ENCODE measurements around the gene HOXC4. TPM values are rescaled to one million over a fixed set of nuclear protein-coding genes. Genes with fewer than 3 reads are reported as not detected.
A peak's percentile ranks its signal among the peaks of the same experiment; 100 is the strongest.

Gene HOXC4
- total RNA-seq, 1 donor from 2014 or later = not detected

DNA sequence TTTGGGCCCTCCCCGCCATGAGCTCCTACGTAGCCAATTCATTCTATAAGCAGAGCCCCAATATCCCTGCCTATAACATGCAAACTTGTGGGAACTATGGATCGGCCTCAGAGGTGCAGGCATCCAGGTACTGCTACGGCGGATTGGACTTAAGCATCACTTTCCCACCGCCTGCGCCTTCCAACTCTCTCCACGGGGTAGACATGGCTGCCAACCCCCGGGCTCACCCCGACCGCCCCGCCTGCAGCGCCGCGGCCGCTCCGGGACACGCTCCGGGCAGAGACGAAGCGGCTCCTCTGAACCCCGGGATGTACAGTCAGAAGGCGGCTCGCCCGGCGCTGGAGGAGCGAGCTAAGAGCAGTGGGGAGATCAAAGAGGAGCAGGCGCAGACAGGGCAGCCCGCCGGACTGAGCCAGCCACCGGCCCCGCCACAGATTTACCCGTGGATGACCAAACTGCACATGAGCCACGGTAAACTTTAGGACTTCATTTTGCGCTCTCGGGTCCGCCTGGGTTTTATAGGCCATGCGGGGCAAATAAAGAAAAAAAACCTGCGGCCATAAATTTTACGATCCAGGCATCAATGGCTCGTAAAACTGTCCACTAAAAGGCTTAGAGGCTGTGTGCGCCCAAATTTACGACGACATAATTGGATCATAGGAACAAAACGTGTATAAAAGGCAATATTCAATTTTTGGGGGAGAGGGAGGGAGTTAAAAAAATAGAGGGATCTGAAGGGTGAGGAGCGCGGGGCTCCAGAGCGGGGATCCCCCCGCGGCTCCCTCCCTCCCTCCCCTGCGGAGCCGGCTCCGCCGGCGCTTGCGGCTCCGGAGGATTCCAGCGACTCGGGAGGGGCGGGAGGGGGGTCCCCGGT lies 20.3 kb upstream of the HOXC4 start:
- DNase-seq (ENCODE audit: low read depth) (no peak), FAIRE-seq (no peak)
- H3K27me3 ChIP-seq (ENCODE audit: insufficient read depth, low read length) = peaks cover 73% of the 10 kb centered on the region
- H3K36me3 Mint-ChIP-seq (ENCODE audit: low read depth, unreplicated experiment) = peaks cover 2% of the 10 kb centered on the region
- H4K20me1 ChIP-seq (ENCODE audit: insufficient read depth, low read length) = no peaks in the 10 kb centered on the region
- H3K27ac ChIP-seq (ENCODE audit: low read depth, low read length) = no peak overlapping the region
- no peak overlapping the region for H3K27ac Mint-ChIP-seq (ENCODE audit: unreplicated experiment)
- H3K79me2 ChIP-seq (ENCODE audit: insufficient read depth, low read length) = no peaks in the 10 kb centered on the region
- no peak for TF ChIP-seq EZH2 (IDR thresholded peaks at IDR 0.05; ENCODE audit: insufficient read depth, low read length)
- TF ChIP-seq, protein P1, sequence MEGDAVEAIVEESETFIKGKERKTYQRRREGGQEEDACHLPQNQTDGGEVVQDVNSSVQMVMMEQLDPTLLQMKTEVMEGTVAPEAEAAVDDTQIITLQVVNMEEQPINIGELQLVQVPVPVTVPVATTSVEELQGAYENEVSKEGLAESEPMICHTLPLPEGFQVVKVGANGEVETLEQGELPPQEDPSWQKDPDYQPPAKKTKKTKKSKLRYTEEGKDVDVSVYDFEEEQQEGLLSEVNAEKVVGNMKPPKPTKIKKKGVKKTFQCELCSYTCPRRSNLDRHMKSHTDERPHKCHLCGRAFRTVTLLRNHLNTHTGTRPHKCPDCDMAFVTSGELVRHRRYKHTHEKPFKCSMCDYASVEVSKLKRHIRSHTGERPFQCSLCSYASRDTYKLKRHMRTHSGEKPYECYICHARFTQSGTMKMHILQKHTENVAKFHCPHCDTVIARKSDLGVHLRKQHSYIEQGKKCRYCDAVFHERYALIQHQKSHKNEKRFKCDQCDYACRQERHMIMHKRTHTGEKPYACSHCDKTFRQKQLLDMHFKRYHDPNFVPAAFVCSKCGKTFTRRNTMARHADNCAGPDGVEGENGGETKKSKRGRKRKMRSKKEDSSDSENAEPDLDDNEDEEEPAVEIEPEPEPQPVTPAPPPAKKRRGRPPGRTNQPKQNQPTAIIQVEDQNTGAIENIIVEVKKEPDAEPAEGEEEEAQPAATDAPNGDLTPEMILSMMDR (IDR thresholded peaks at IDR 0.05; ENCODE audit: insufficient read depth, low read depth, low read length) = no peak
- H3K27me3 Mint-ChIP-seq (ENCODE audit: low read depth, unreplicated experiment) = peaks cover 79% of the 10 kb centered on the region
- no peak overlapping the region for H2AFZ ChIP-seq (ENCODE audit: low read depth, low read length)
- peaks cover 34% of the 10 kb centered on the region for H3K9me3 Mint-ChIP-seq (ENCODE audit: unreplicated experiment)
- no peak overlapping the region for H3K4me3 Mint-ChIP-seq (ENCODE audit: unreplicated experiment)
- H3K4me1 ChIP-seq (ENCODE audit: insufficient read depth, low read length) = no peaks in the 10 kb centered on the region
- no peaks in the 10 kb centered on the region for H3K4me1 Mint-ChIP-seq (ENCODE audit: low read depth, unreplicated experiment)
- H3K4me2 ChIP-seq (ENCODE audit: low read length) = peak overlapping the region; percentile 19
- no peaks in the 10 kb centered on the region for H3K36me3 ChIP-seq (ENCODE audit: insufficient read depth, low read length)
- no peak overlapping the region for H3K9ac ChIP-seq (ENCODE audit: low read length)
- H3K4me3 ChIP-seq (ENCODE audit: insufficient read depth, low read depth, low read length) = no peak overlapping the region
- H3K9me3 ChIP-seq (ENCODE audit: insufficient read depth, low read depth, low read length) = peaks cover 7% of the 10 kb centered on the region

DNA sequence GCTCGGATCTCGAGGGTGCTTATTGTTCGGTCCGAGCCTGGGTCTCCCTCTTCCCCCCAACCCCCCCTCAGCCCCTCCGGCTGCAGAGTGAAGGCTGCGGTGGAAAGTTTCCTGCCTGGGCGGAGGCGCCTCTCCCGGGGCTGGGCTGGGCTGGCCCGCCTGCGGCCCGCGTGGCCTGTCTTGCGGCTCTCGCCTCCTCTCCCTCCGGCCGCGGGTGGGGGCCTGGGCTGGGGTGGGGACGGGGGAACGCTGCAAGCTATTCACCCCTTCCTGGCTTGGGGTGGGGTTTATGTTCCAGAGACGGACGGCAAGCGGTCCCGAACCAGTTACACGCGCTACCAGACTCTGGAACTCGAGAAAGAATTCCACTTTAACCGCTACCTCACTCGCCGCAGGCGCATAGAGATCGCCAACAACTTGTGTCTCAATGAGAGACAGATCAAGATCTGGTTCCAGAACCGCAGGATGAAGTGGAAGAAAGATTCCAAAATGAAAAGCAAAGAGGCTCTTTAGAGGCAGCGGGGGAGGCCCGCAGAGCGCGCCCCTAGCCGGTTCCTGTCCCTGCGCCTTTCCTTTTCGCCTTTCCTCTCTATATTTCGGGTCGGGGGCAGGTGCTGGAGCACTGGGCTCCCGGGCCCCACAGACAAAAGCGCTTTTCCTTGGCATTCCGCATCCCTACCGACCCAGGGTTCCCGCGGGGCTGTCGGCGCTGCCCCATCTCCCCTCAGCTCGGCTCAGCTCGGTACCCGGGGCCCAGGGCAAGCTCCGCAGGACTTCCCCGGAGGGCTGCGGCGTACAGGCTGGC lies 19.5 kb upstream of the HOXC4 start:
- H3K9me3 Mint-ChIP-seq (ENCODE audit: unreplicated experiment) = peaks cover 30% of the 10 kb centered on the region
- Histone ChIP-seq H3K79me2 (ENCODE audit: insufficient read depth, low read length) (no peaks in the 10 kb centered on the region), H3K9ac (ENCODE audit: low read length) (no peak overlapping the region), H3K4me2 (ENCODE audit: low read length) (no peak overlapping the region), H3K36me3 (ENCODE audit: insufficient read depth, low read length) (no peaks in the 10 kb centered on the region), H3K4me1 (ENCODE audit: insufficient read depth, low read length) (no peaks in the 10 kb centered on the region), H4K20me1 (ENCODE audit: insufficient read depth, low read length) (no peaks in the 10 kb centered on the region), H3K4me3 (ENCODE audit: insufficient read depth, low read depth, low read length) (no peak overlapping the region), H3K9me3 (ENCODE audit: insufficient read depth, low read depth, low read length) (peaks cover 7% of the 10 kb centered on the region), H3K27me3 (ENCODE audit: insufficient read depth, low read length) (peaks cover 74% of the 10 kb centered on the region), H2AFZ (ENCODE audit: low read depth, low read length) (no peak overlapping the region), H3K27ac (ENCODE audit: low read depth, low read length) (no peak overlapping the region)
- FAIRE-seq (no peak), DNase-seq (ENCODE audit: low read depth) (no peak)
- H3K27me3 Mint-ChIP-seq (ENCODE audit: low read depth, unreplicated experiment) = peaks cover 83% of the 10 kb centered on the region
- H3K36me3 Mint-ChIP-seq (ENCODE audit: low read depth, unreplicated experiment) = peaks cover 2% of the 10 kb centered on the region
- TF ChIP-seq, protein P1 (IDR thresholded peaks at IDR 0.05; ENCODE audit: insufficient read depth, low read depth, low read length) = no peak
- TF ChIP-seq EZH2 (IDR thresholded peaks at IDR 0.05; ENCODE audit: insufficient read depth, low read length) = peak; percentile 85
- H3K4me3 Mint-ChIP-seq (ENCODE audit: unreplicated experiment) = no peak overlapping the region
- H3K27ac Mint-ChIP-seq (ENCODE audit: unreplicated experiment) = no peak overlapping the region
- H3K4me1 Mint-ChIP-seq (ENCODE audit: low read depth, unreplicated experiment) = no peaks in the 10 kb centered on the region
